NCI-H1417 treated with DMSO at 0.1 percent for 48 hours (cell line): Measurements from ENCODE around the gene LRCOL1.

Experiments used
- DNase-seq: peaks from one replicate; lab custom pipeline; 2025; lab: John Stamatoyannopoulos, UW

Gene LRCOL1

GRCh38 chr12:132581348-132582057, 28.9 kb downstream of the LRCOL1 start:
- DNase-seq, result no peak

DNA sequence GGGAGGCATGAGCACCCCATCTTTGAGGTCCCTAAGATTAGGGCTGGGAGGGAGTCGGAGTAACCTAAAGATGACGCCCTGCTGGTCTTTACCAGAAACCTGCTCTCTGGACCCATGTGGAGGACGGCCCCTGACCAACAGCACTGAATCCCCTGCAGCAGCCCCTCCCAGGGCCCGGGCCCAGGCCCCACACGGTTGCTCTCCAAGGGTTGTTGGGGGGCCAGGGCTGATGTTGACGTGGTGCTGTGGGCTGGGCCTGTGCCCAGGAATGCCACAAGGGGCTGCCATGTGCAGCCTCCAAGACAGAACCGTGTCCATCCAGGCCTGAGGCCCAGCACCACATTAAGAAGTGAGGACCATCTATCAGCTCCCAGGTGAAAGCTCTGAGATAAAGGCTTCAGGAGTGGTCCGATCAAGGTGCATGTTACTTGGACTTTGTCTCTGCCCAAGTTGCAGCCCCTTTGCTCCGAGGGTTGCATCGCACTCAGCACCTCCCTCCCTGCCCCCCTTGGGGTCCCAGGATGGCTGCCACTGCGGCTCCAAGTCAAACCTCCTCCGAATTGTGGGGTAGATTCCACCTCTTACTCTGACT, 29.6 kb downstream of the LRCOL1 start:
- no peak for DNase-seq

GRCh38 chr12:132579744-132580143, 30.6 kb downstream of the LRCOL1 start:
- no peak for DNase-seq

DNA sequence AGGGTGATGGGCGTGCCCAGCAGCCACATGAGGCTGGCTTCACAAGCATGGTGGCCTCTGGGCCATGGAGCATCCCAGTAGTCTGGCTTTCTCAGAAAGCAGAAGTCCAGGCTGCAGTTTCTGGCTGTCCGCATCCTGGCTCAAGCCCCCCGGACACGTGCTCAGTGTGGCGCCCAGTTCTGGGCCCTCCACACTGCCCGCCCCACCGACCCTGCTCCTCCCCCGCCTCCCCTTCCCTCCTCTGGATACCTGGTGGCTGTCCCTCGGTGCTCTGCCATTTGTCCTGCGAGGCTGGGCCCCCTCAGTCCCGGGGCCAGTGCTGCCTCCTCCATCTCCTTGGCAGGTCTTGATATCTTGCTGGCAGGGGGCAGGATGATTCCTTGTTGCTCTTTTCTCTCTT, 31.6 kb downstream of the LRCOL1 start:
- DNase-seq, result no peak

- no peak for DNase-seq
Measured at GRCh38 chr12:132578118-132578517, 32.3 kb downstream of the LRCOL1 start.

GRCh38 chr12:132577191-132577920, 33.0 kb downstream of the LRCOL1 start:
- DNase-seq, result no peak

GRCh38 chr12:132576701-132577100, 33.7 kb downstream of the LRCOL1 start:
- DNase-seq, result no peak

DNA sequence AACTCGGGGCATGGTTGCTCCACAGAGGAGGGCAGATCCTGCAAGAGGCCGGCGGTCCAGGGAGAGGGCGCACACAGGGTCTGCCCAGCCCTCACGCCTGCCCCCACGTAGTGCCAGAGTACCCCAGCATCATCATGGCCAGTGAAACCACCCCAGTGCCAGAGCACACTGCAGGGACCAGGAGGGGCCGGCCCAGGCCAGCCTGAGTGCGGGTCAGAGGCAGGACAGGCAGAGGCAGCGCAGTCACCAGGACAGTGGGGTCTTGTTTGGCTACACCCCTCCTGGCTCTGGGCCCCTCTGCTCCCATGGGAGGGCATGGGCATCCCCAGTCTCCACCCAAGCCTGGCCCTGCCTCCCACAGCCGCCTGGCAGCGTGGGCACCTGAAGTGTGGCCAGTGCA, 34.7 kb downstream of the LRCOL1 start:
- DNase-seq, result no peak

GRCh38 chr12:132574271-132574996, 35.9 kb downstream of the LRCOL1 start:
- DNase-seq, result no peak

- no peak for DNase-seq
Measured at GRCh38 chr12:132572801-132573760, 37.3 kb downstream of the LRCOL1 start.

DNA sequence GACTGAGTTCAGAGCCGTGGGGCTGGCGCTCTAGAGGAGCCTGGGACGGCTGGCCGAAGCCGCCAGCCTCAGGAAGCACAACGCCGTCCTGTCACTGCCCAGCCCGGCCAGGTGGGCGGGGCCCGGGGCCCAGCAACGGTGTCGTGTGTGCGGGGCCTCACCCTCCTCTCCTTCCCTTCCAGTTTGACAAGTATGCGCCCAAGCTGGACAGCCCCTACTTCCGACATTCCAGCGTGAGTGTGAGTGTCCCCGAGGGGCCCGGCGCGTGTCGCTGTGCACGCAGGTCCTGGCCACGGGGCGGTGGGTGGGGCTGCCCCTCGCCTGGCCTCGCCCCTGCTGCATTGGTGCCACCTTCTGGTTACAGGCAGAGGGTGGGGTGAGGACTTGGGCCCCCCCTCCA, 38.3 kb downstream of the LRCOL1 start:
- DNase-seq, result no peak

DNA sequence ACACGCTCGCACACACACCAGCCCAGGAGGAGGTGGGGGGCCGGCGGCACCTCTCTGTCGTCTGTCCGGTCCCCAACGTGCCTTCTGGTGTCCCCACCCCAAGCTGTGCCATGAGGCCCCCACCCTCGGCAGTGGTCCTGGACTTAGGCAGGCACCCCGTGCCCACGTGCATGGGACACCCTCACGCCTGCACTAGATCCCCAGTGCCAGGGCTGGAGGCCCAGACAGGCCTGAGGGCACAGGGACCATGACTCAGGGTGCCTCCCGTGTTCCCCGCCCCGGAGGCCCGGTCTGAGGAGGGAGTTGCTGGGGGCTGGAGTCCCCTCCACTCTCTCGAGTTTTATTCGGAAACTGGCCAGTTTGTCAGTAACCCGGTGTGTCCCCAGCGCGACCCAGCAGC, 38.8 kb downstream of the LRCOL1 start:
- no peak for DNase-seq

DNA sequence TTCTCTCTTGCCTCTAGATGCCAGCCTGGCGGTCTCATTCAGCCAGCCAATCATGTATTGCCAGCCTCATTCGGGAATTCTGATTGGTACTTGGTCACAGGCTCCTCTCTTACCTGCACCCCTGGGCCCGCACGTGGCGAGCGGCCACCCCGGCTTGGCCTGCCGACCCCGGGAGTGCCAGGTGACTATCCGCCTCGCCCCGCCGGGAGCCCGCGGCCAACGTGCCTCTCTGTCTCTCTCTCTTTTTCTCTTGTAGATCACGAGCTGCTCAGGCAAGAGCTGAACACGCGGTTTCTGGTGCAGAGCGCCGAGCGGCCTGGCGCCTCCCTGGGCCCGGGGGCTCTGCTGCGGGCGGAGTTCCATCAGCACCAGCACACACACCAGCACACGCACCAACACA, 39.3 kb downstream of the LRCOL1 start:
- no peak for DNase-seq

DNA sequence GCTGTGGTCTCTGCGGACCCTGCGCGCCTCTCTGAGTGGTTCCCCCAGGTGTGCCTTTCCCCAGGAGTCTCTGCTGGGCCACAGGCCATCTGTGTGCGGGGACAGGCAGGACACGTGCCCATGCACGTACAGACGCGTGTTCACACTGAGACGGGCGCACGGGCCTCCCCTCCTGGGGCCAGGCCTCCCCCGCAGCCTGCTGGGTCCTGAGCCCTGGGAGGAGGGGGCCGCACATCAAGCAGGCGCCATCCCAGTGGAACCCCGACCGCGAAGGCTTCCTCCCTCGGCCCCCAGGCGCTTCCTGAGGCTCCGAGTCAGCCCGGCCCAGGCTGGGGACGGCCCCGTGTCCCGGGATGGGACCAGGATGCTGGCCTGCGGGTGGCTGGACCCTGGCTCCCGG, 39.7 kb downstream of the LRCOL1 start:
- no peak for DNase-seq

DNA sequence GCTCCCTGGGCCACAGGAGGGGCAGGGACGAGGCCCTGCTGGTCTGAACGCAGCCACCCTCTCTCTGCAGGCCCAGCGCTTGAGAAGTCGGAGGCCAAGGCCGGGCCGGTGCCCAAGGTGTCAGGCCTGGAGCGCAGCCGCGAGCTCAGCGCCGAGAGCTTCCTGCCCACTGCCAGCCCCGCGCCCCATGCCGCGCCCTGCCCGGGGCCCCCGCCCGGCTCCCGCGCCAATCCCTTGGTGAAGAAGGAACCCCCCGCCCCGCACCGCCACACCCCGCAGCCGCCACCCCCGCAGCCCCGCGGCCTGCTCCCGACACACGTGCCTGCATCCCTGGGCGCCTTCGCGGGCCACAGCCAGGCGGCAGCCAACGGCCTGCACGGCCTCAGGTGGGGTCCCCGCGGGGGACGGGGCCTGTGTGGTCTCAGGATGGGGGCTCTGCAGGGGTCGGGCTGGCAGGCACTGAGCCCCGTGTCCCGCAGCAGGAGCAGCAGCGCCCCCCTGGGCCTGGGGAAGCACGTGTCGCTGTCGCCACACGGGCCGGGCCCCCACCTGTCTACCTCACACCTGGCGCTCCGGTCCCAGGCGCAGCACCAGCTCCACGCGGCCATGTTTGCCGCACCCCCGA, 40.4 kb downstream of the LRCOL1 start:
- no peak for DNase-seq

GRCh38 chr12:132568826-132569480, 41.4 kb downstream of the LRCOL1 start:
- DNase-seq, result no peak

DNA sequence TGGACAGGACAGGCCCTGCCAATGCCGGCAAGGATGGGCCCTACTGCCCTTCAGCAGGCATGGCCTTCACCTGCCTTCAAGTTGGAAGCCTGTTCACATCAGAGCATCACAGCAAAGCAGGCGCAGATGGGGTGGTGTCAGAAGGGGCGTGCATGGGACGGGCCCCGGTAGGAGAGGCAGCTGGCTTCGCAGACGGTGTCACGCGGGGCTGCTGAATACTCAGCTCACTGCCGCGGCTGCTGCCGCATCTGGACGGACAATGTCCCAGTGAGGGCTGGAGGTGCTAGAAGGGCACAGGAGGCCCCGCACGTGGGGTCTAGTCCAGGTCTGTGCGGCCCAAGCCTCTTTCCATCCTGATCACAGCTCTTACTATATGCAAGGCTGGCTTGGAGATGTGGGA, 42.1 kb downstream of the LRCOL1 start:
- no peak for DNase-seq

GRCh38 chr12:132566516-132567131, 43.8 kb downstream of the LRCOL1 start:
- DNase-seq, result no peak

- no peak for DNase-seq
Measured at GRCh38 chr12:132565365-132565764, 45.0 kb downstream of the LRCOL1 start.

- DNase-seq, result no peak
Measured at GRCh38 chr12:132563911-132564310, 46.5 kb downstream of the LRCOL1 start.
